ENCODE results near the gene ENOPH1. TPM values are rescaled to one million over a fixed set of nuclear protein-coding genes. Genes with fewer than 3 reads are reported as not detected.

Gene ENOPH1
- total and polyA plus RNA-seq, 2 donors (not counting 1 experiment from before 2014, with no cell fraction given): 17.1 to 43.6 TPM

- Histone ChIP-seq H3K4me3 (replicated peaks in 1 of 4; ENCODE audit: control extremely low read depth in 1 of 4, insufficient read depth in 1 of 4, low read depth in 3 of 4, low read length in 4 of 4) (no peak overlapping the region), H2AFZ (ENCODE audit: low read length) (no peak overlapping the region), H3K9me3 (ENCODE audit: control insufficient read depth, insufficient read depth, low read depth, low read length) (no peaks in the 10 kb centered on the region), H3K4me1 (ENCODE audit: control insufficient read depth, extremely low read depth, insufficient read depth, low read length) (peaks cover 16% of the 10 kb centered on the region), H3K27ac (ENCODE audit: insufficient read depth, low read length) (no peak overlapping the region), H3K36me3 (ENCODE audit: control insufficient read depth, insufficient read depth, low read length) (peaks cover 24% of the 10 kb centered on the region), H4K20me1 (ENCODE audit: control insufficient read depth, extremely low read depth, insufficient read depth, low read length) (peaks cover 18% of the 10 kb centered on the region), H3K27me3 (ENCODE audit: control insufficient read depth, insufficient read depth, low read length) (no peaks in the 10 kb centered on the region), H3K4me2 (ENCODE audit: extremely low read depth, insufficient read depth, low read length) (no peak overlapping the region), H3K9ac (ENCODE audit: insufficient read depth, low read length) (no peak overlapping the region), H3K79me2 (ENCODE audit: control insufficient read depth, insufficient read depth, low read length) (peaks cover 30% of the 10 kb centered on the region)
- no peak for DNase-seq (ENCODE audit: low read depth in 2 of 2)
- TF ChIP-seq CTCF (conservative IDR thresholded peaks at IDR 0.05 in 1 of 2, IDR thresholded peaks at IDR 0.05 in 1 of 2; ENCODE audit: low read depth in 1 of 2, low read length in 2 of 2) (no peak), EZH2 (IDR thresholded peaks at IDR 0.05; ENCODE audit: low read length, missing control alignments) (no peak)
These were observed 7.8 kb upstream of the ENOPH1 start for GRCh38 chr4:82422616-82423015.

GRCh38 chr4:82423245-82424054 is 6.9 kb upstream of the ENOPH1 start:
- Histone ChIP-seq H4K20me1 (ENCODE audit: control insufficient read depth, extremely low read depth, insufficient read depth, low read length) (peaks cover 27% of the 10 kb centered on the region), H3K4me1 (ENCODE audit: control insufficient read depth, extremely low read depth, insufficient read depth, low read length) (peaks cover 16% of the 10 kb centered on the region), H3K27me3 (ENCODE audit: control insufficient read depth, insufficient read depth, low read length) (no peaks in the 10 kb centered on the region), H3K4me2 (ENCODE audit: extremely low read depth, insufficient read depth, low read length) (no peak overlapping the region), H3K4me3 (replicated peaks in 1 of 4; ENCODE audit: control extremely low read depth in 1 of 4, insufficient read depth in 1 of 4, low read depth in 3 of 4, low read length in 4 of 4) (no peak overlapping the region), H3K79me2 (ENCODE audit: control insufficient read depth, insufficient read depth, low read length) (peaks cover 38% of the 10 kb centered on the region), H3K9me3 (ENCODE audit: control insufficient read depth, insufficient read depth, low read depth, low read length) (no peaks in the 10 kb centered on the region), H3K27ac (ENCODE audit: insufficient read depth, low read length) (no peak overlapping the region), H2AFZ (ENCODE audit: low read length) (no peak overlapping the region), H3K36me3 (ENCODE audit: control insufficient read depth, insufficient read depth, low read length) (peaks cover 24% of the 10 kb centered on the region), H3K9ac (ENCODE audit: insufficient read depth, low read length) (no peak overlapping the region)
- peak in 1 of 2 donors; percentile 60 for DNase-seq (ENCODE audit: low read depth in 2 of 2)
- TF ChIP-seq CTCF (conservative IDR thresholded peaks at IDR 0.05 in 1 of 2, IDR thresholded peaks at IDR 0.05 in 1 of 2; ENCODE audit: low read depth in 1 of 2, low read length in 2 of 2) (no peak), EZH2 (IDR thresholded peaks at IDR 0.05; ENCODE audit: low read length, missing control alignments) (no peak)

- H3K9me3 ChIP-seq (ENCODE audit: control insufficient read depth, insufficient read depth, low read depth, low read length): no peaks in the 10 kb centered on the region
- no peaks in the 10 kb centered on the region for H3K27me3 ChIP-seq (ENCODE audit: control insufficient read depth, insufficient read depth, low read length)
- peaks cover 49% of the 10 kb centered on the region for H3K79me2 ChIP-seq (ENCODE audit: control insufficient read depth, insufficient read depth, low read length)
- peaks cover 24% of the 10 kb centered on the region for H3K36me3 ChIP-seq (ENCODE audit: control insufficient read depth, insufficient read depth, low read length)
- H2AFZ ChIP-seq (ENCODE audit: low read length): no peak overlapping the region
- no peak for DNase-seq (ENCODE audit: low read depth in 2 of 2)
- H3K27ac ChIP-seq (ENCODE audit: insufficient read depth, low read length): no peak overlapping the region
- TF ChIP-seq CTCF (conservative IDR thresholded peaks at IDR 0.05 in 1 of 2, IDR thresholded peaks at IDR 0.05 in 1 of 2; ENCODE audit: low read depth in 1 of 2, low read length in 2 of 2) (no peak), EZH2 (IDR thresholded peaks at IDR 0.05; ENCODE audit: low read length, missing control alignments) (no peak)
- H3K4me2 ChIP-seq (ENCODE audit: extremely low read depth, insufficient read depth, low read length): peak overlapping the region; percentile 99
- no peak overlapping the region for H3K9ac ChIP-seq (ENCODE audit: insufficient read depth, low read length)
- H4K20me1 ChIP-seq (ENCODE audit: control insufficient read depth, extremely low read depth, insufficient read depth, low read length): peaks cover 29% of the 10 kb centered on the region
- H3K4me3 ChIP-seq (replicated peaks in 1 of 4; ENCODE audit: control extremely low read depth in 1 of 4, insufficient read depth in 1 of 4, low read depth in 3 of 4, low read length in 4 of 4): no peak overlapping the region
- peaks cover 16% of the 10 kb centered on the region for H3K4me1 ChIP-seq (ENCODE audit: control insufficient read depth, extremely low read depth, insufficient read depth, low read length)
These were observed 4.9 kb upstream of the ENOPH1 start for GRCh38 chr4:82425478-82425877.

Measured in fibroblast of lung (primary cell).